ENCODE measurements around the gene ENO1.
A peak's percentile ranks its signal among the peaks of the same experiment; 100 is the strongest.

Gene ENO1

GRCh38 chr1:8814865-8815264 lies 63.6 kb downstream of the ENO1 start:
- Histone ChIP-seq H3K4me1 (ENCODE audit: control insufficient read depth, insufficient read depth, low read length) (peaks cover 13% of the 10 kb centered on the region), H3K36me3 (ENCODE audit: control insufficient read depth in 2 of 2, insufficient read depth in 1 of 2, low read length in 2 of 2) (no peaks in the 10 kb centered on the region), H3K9me3 (ENCODE audit: control insufficient read depth, insufficient read depth, low read depth, low read length) (no peaks in the 10 kb centered on the region), H3K4me3 (ENCODE audit: low read depth, low read length) (no peak overlapping the region), H3K27ac (ENCODE audit: extremely low read depth, low read depth, low read length) (no peak overlapping the region)
- ChIA-PET POLR2A (interaction anchor here (1.2 to 1.7 kb wide), 2 partner anchors 34 to 64 kb away, joined by 4 to 13 read pairs; partner anchors contain the start of gene ENO1), CTCF (interaction anchor here (0.8 to 1.9 kb wide), 9 partner anchors 11 to 254 kb away, joined by 3 to 22 read pairs (median 3); no protein-coding TSS in a partner anchor)
- TF ChIP-seq FEZF1 (tag by site-specific recombination; IDR thresholded peaks at IDR 0.05) (peak; percentile 7; the same call in 1 of the 2 replicates), ZNF639 (tag by site-specific recombination; IDR thresholded peaks at IDR 0.05) (0 out of 2 replicates have a peak, but pooled peaks have one; percentile 14), ZNF24 (tag by site-specific recombination; IDR thresholded peaks at IDR 0.05) (0 out of 2 replicates have a peak, but pooled peaks have one; percentile 47), ZNF580 (tag by site-specific recombination; IDR thresholded peaks at IDR 0.05) (peak; percentile 56; the same call in 1 of the 2 replicates), ZEB2 (tag by site-specific recombination; IDR thresholded peaks at IDR 0.05) (0 out of 2 replicates have a peak, but pooled peaks have one; percentile 27), REST (tag by site-specific recombination; IDR thresholded peaks at IDR 0.05) (no peak), CTCF (tag by site-specific recombination; IDR thresholded peaks at IDR 0.05) (peak; percentile 47; the same call in 1 of the 2 replicates), PRDM10 (tag by site-specific recombination; IDR thresholded peaks at IDR 0.05) (peak; percentile 66), EGR2 (tag by site-specific recombination; IDR thresholded peaks at IDR 0.05; ENCODE audit: low read depth) (peak; percentile 15; the same call in 1 of the 2 replicates), ZNF785 (tag by site-specific recombination; IDR thresholded peaks at IDR 0.05) (no peak), ZNF501 (tag by site-specific recombination; IDR thresholded peaks at IDR 0.05) (0 out of 2 replicates have a peak, but pooled peaks have one; percentile 26), WT1 (tag by site-specific recombination; IDR thresholded peaks at IDR 0.05) (peak; percentile 11; the same call in 1 of the 2 replicates), ZNF18 (tag by site-specific recombination; IDR thresholded peaks at IDR 0.05) (peak; percentile 97), ZSCAN16 (tag by site-specific recombination; IDR thresholded peaks at IDR 0.05) (no peak), ZBTB6 (tag by site-specific recombination; IDR thresholded peaks at IDR 0.05) (no peak), ZNF654 (tag by site-specific recombination; IDR thresholded peaks at IDR 0.05; ENCODE audit: low read depth) (0 out of 2 replicates have a peak, but pooled peaks have one; percentile 19), ZNF561 (tag by site-specific recombination; IDR thresholded peaks at IDR 0.05; ENCODE audit: borderline replicate concordance) (peak; percentile 45; the same call in 1 of the 2 replicates), ZNF791 (tag by site-specific recombination; IDR thresholded peaks at IDR 0.05) (no peak), ZSCAN18 (tag by site-specific recombination; IDR thresholded peaks at IDR 0.05) (no peak)
